Endothelial cell of umbilical vein (primary cell): Measurements from ENCODE around the gene SPIB. TPM values are rescaled to one million over a fixed set of nuclear protein-coding genes. Genes with fewer than 3 reads are reported as not detected.

Experiments
- BruUV-seq: library from RNA; stranded (reverse); fragments of 400-500 nt; replicated peaks from 2 replicates; lab custom pipeline; 2021; lab: Mats Ljungman, UMichigan
- CTCF ChIA-PET: fragments of 300-600, 350-600 bp; sonication (Branson Sonifier 250); formaldehyde crosslinking; loops from one replicate; lab custom pipeline; 2021; ENCODE audit warnings: antibody characterized with exemption, inconsistent platforms; lab: Charles Lee
- POLR2A ChIA-PET: fragments of 300-600, 350-600 bp; sonication (Branson Sonifier 250); formaldehyde crosslinking; loops from one replicate; lab custom pipeline; 2021; ENCODE audit warnings: antibody characterized with exemption, inconsistent platforms; lab: Charles Lee
- DNase-seq: peaks from one replicate; pipeline ENCODE4 v3.0.0-alpha.2; 2011; ENCODE audit warnings: low read depth, low spot score
- FAIRE-seq: peaks from 2 replicates; lab custom pipeline; 2011; peaks lifted over from hg19 to GRCh38; lab: Jason Lieb, UNC
- H2AFZ ChIP-seq: 2 replicates; pipeline ENCODE4 v1.6.0; 2012; ENCODE audit warnings: low read depth, low read length, control low read depth, inconsistent platforms
- H3K27ac ChIP-seq: 2 replicates; pipeline ENCODE4 v1.5.1; 2011; ENCODE audit warnings: low read depth, mild to moderate bottlenecking, control low read depth, low read length, moderate library complexity; ENCODE audit not compliant: insufficient read depth
- H3K27me3 ChIP-seq, 2 experiments: 2 replicates each; pipeline versions ENCODE4 v1.6.0 to v1.6.1; 2011; ENCODE audit warnings: low read length in 2 of 2, mixed read lengths in 1 of 2; ENCODE audit not compliant: control insufficient read depth in 2 of 2, insufficient read depth in 2 of 2
- H3K36me3 ChIP-seq, 2 experiments: 2 replicates in 1 of 2; 3 replicates in 1 of 2; pipeline ENCODE4 v1.5.1; 2011; ENCODE audit warnings: low read length in 2 of 2, mild to moderate bottlenecking in 1 of 2, moderate library complexity in 1 of 2; ENCODE audit not compliant: control insufficient read depth in 2 of 2, insufficient read depth in 2 of 2; ENCODE audit errors: extremely low read depth in 1 of 2
- H3K4me1 ChIP-seq: 3 replicates; pipeline ENCODE4 v1.5.1; 2011; ENCODE audit warnings: mild to moderate bottlenecking, low read length; ENCODE audit not compliant: control insufficient read depth, insufficient read depth; ENCODE audit errors: extremely low read depth
- H3K4me2 ChIP-seq: 2 replicates; pipeline ENCODE4 v1.6.1; 2011; ENCODE audit warnings: low read length, control low read depth, mixed read lengths; ENCODE audit not compliant: insufficient read depth
- H3K4me3 ChIP-seq, 3 experiments: fragments of 200-600 bp in 1 of 3; sonication (generic), shearing (Covaris generic) in 1 of 3; replicated peaks in 1 of 3; 2 replicates each; pipeline ENCODE4 v1.5.1; 2011 to 2016; ENCODE audit warnings: control low read depth in 3 of 3, low read length in 3 of 3, mild to moderate bottlenecking in 2 of 3, inconsistent platforms in 1 of 3, low read depth in 1 of 3, moderate library complexity in 1 of 3; ENCODE audit not compliant: insufficient read depth in 1 of 3
- H3K79me2 ChIP-seq: 2 replicates; pipeline ENCODE4 v1.6.0; 2012; ENCODE audit warnings: low read length, inconsistent platforms; ENCODE audit not compliant: control insufficient read depth, insufficient read depth
- H3K9ac ChIP-seq: replicated peaks from 2 replicates; pipeline ENCODE3; 2011; ENCODE audit warnings: low read length, control low read depth; ENCODE audit not compliant: insufficient read depth; ENCODE audit errors: extremely low read depth
- H3K9me1 ChIP-seq: replicated peaks from 3 replicates; pipeline ENCODE4 v1.6.0; 2011; ENCODE audit warnings: mild to moderate bottlenecking, low read length; ENCODE audit not compliant: control insufficient read depth, insufficient read depth; ENCODE audit errors: extremely low read depth
- H3K9me3 ChIP-seq: replicated peaks from 2 replicates; pipeline ENCODE4 v1.5.1; 2012; ENCODE audit warnings: low read length, inconsistent platforms; ENCODE audit not compliant: control insufficient read depth, insufficient read depth
- H4K20me1 ChIP-seq: replicated peaks from 2 replicates; pipeline ENCODE3; 2011; ENCODE audit warnings: mild to moderate bottlenecking, low read length; ENCODE audit not compliant: control insufficient read depth, insufficient read depth; ENCODE audit errors: extremely low read depth
- EZH2 ChIP-seq: IDR thresholded peaks from 2 replicates; pipeline ENCODE4 v1.6.1; 2012; ENCODE audit warnings: borderline replicate concordance, low read depth, mild to moderate bottlenecking, moderate library complexity, low read length, inconsistent platforms; ENCODE audit not compliant: severe bottlenecking
- FOS ChIP-seq: IDR thresholded peaks from 2 replicates; pipeline ENCODE4 v1.6.1; 2011; ENCODE audit warnings: mild to moderate bottlenecking, low read length, moderate library complexity, borderline replicate concordance; ENCODE audit not compliant: insufficient read depth
- GATA2 ChIP-seq: IDR thresholded peaks from 2 replicates; pipeline ENCODE4 v1.7.0; 2011; ENCODE audit warnings: low read depth, mild to moderate bottlenecking, moderate library complexity, mixed read lengths, low read length; ENCODE audit not compliant: insufficient read length, insufficient read depth
- JUN ChIP-seq: IDR thresholded peaks from 2 replicates; pipeline ENCODE4 v1.6.1; 2011; ENCODE audit warnings: borderline replicate concordance, low read depth; ENCODE audit not compliant: insufficient read length, insufficient read depth
- MAX ChIP-seq: IDR thresholded peaks from 2 replicates; pipeline ENCODE4 v1.6.1; 2011; ENCODE audit not compliant: insufficient read depth, insufficient read length
- MYC ChIP-seq: IDR thresholded peaks from one replicate; pipeline ENCODE4 v1.6.1; 2011; ENCODE audit warnings: mild to moderate bottlenecking, low read depth, low read length
- POLR2A ChIP-seq: IDR thresholded peaks from 2 replicates; pipeline ENCODE4 v1.6.1; 2012; ENCODE audit warnings: low read depth, mild to moderate bottlenecking, control low read depth, low read length
- POLR2AphosphoS5 ChIP-seq: IDR thresholded peaks from 2 replicates; pipeline ENCODE4 v1.6.1; 2012; ENCODE audit warnings: low read depth, mild to moderate bottlenecking, control low read depth, low read length, moderate library complexity; ENCODE audit not compliant: insufficient read depth
- dilution Hi-C: fragments of 300-500 bp; cut with MboI; formaldehyde crosslinking; loops from one replicate; pipeline ENCODE4 v1.15.0; 2019; ENCODE audit warnings: low sequenced_read_pairs; ENCODE audit not compliant: extremely low pct_ligation_motif_present
- intact Hi-C: fragments of 100-400 bp; cut with micrococcal nuclease; formaldehyde crosslinking; loops from one replicate; pipeline ENCODE4 v1.10.0; 2022
- polyA plus RNA-seq, 4 experiments: library from polyadenylated mRNA; depleted of rRNA in 3 of 4; stranded (reverse) in 3 of 4; unstranded in 1 of 4; fragments of >200 nt; gene quantifications; 2 replicates each; pipeline versions ENCODE4 v1.2.1 to v1.2.3, GENCODE V29; 2011 to 2012; ENCODE audit warnings: missing spikeins in 1 of 4
- total RNA-seq: library from RNA; stranded (reverse); gene quantifications from 2 replicates; pipeline ENCODE4 v1.2.3, GENCODE V29; 2021
- TF ChIP-seq, protein P1 (sequence below), 2 donors: IDR thresholded peaks; 1 replicate in 1 of 2; 2 replicates in 1 of 2; pipeline ENCODE4 v1.5.1; 2011; ENCODE audit warnings: low read length in 2 of 2, mild to moderate bottlenecking in 2 of 2, moderate library complexity in 2 of 2, control low read depth in 1 of 2, inconsistent platforms in 1 of 2, low read depth in 1 of 2; ENCODE audit not compliant: insufficient read depth in 1 of 2; ENCODE audit errors: extremely low read depth in 1 of 2

The SPIB gene
- total and polyA plus RNA-seq, 2 donors (not counting 3 experiments of a cell fraction or from before 2014, with no cell fraction given): not detected

- no peak overlapping the region for H3K9ac ChIP-seq
- no peaks in the 10 kb centered on the region for H3K79me2 ChIP-seq
- no peak overlapping the region for H2AFZ ChIP-seq
- H3K4me3 ChIP-seq: no peak overlapping the region
- dilution Hi-C loops: no loop called here
- H3K9me1 ChIP-seq: no peaks in the 10 kb centered on the region
- DNase-seq (no peak), FAIRE-seq (no peak)
- TF ChIP-seq JUN (no peak), POLR2AphosphoS5 (no peak), FOS (no peak), EZH2 (no peak), POLR2A (no peak), GATA2 (no peak), MYC (no peak), MAX (no peak)
- TF ChIP-seq, protein P1, sequence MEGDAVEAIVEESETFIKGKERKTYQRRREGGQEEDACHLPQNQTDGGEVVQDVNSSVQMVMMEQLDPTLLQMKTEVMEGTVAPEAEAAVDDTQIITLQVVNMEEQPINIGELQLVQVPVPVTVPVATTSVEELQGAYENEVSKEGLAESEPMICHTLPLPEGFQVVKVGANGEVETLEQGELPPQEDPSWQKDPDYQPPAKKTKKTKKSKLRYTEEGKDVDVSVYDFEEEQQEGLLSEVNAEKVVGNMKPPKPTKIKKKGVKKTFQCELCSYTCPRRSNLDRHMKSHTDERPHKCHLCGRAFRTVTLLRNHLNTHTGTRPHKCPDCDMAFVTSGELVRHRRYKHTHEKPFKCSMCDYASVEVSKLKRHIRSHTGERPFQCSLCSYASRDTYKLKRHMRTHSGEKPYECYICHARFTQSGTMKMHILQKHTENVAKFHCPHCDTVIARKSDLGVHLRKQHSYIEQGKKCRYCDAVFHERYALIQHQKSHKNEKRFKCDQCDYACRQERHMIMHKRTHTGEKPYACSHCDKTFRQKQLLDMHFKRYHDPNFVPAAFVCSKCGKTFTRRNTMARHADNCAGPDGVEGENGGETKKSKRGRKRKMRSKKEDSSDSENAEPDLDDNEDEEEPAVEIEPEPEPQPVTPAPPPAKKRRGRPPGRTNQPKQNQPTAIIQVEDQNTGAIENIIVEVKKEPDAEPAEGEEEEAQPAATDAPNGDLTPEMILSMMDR (IDR thresholded peaks at IDR 0.05; ENCODE audit: extremely low read depth in 1 of 2, insufficient read depth in 1 of 2, low read depth in 1 of 2, low read length in 2 of 2): no peak
- H3K27ac ChIP-seq: no peak overlapping the region
- POLR2A ChIA-PET: no interaction called here
- H3K36me3 ChIP-seq: no peaks in the 10 kb centered on the region
- CTCF ChIA-PET: no interaction called here
- intact Hi-C loops: no loop called here
- H3K4me1 ChIP-seq: no peaks in the 10 kb centered on the region
- no peaks in the 10 kb centered on the region for H3K27me3 ChIP-seq
- H3K4me2 ChIP-seq: no peak overlapping the region
- no peaks in the 10 kb centered on the region for H4K20me1 ChIP-seq
- no peaks in the 10 kb centered on the region for H3K9me3 ChIP-seq
- no TSS peak for BruUV-seq
Measured at GRCh38 chr19:50451223-50451534, 32.4 kb downstream of the SPIB start.
